Heart left ventricle (tissue), 13 donors: ENCODE data around the gene ZNF343.
"Not testable (repeated sequence)": the region's sequence is repeated elsewhere in the genome, so short reads cannot be mapped to it uniquely, and the experiment has no call there.

Source experiments
- CTCF ChIP-seq, 12 donors: fragments of 200-600 bp; sonication (generic) in 4 of 12; IDR thresholded peaks; one replicate each; pipeline versions ENCODE4 v1.5.0 to v1.8.0; 2018 to 2022; ENCODE audit warnings: antibody characterized with exemption in 12 of 12, mild to moderate bottlenecking in 5 of 12
- POLR2A ChIP-seq, 2 donors: fragments of 450-650 bp; IDR thresholded peaks; one replicate each; pipeline ENCODE4 v1.6.1; 2017; ENCODE audit warnings: antibody characterized with exemption in 2 of 2, mild to moderate bottlenecking in 2 of 2, moderate library complexity in 2 of 2
- donor health status: ischemic (EF 13 %, LVEDD 7.1; RV severe dilation, severe dysfunction).
- donor health status: DM: no; HTN: yes; CAD: no.
- donor health status: DM: no; HTN: no; CAD: no.
- donor health status: ischemic (EF 25% LVEDD 6.9; RV normal size, moderate dysfunction).
- donor health status: ischemic (EF 25% LVEDD 5.7; RV mildly dilated, moderate dysfunction).
- donor health status: ischemic (EF 35%, LVEDD 5.7; RV mildly dilated, moderate dysfunction).
- donor health status: nonischemic (EF 11% LVEDD 7.7; RV severe dilation, severe dysfunction).
- donor health status: DM: yes; HTN: yes; CAD: no.
- donor health status: PGD.
- donor health status: ischemic (EF 29% LVEDD 5.4; RV normal size, mild dysfunction).
- donor health status: nonischemic (EF 23%, LVEDD 6.1; RV moderate dilation, normal function).

- not testable (repeated sequence) for TF ChIP-seq POLR2A, CTCF (IDR thresholded peaks at IDR 0.05)
Observed at GRCh38 chr20:2502808-2503384, 5.8 kb downstream of the ZNF343 start.
